Mesendoderm (in vitro differentiated cells): ENCODE results near the gene SLC12A7.

Experiments used
- DNase-seq: peaks from one replicate; pipeline ENCODE4 v3.0.0; 2013
- H2AK5ac ChIP-seq: 2 replicates; pipeline ENCODE4 v1.6.1; 2013; ENCODE audit warnings: low read length, inconsistent platforms
- H2BK120ac ChIP-seq: 2 replicates; pipeline ENCODE4 v1.6.1; 2013; ENCODE audit warnings: low read depth, mild to moderate bottlenecking, low read length, moderate library complexity, mixed read lengths
- H2BK15ac ChIP-seq: replicated peaks from 2 replicates; pipeline ENCODE4 v1.6.1; 2013; ENCODE audit warnings: low read depth, mild to moderate bottlenecking, moderate library complexity
- H2BK5ac ChIP-seq: 2 replicates; pipeline ENCODE4 v1.6.1; 2013; ENCODE audit warnings: low read length, inconsistent platforms
- H3K18ac ChIP-seq: 2 replicates; pipeline ENCODE4 v1.6.1; 2013; ENCODE audit warnings: mild to moderate bottlenecking, low read length, mixed read lengths
- H3K23ac ChIP-seq: one replicate; pipeline ENCODE4 v1.6.1; 2013; ENCODE audit warnings: low read length
- H3K27ac ChIP-seq: 2 replicates; pipeline ENCODE4 v1.5.1; 2013; ENCODE audit warnings: low read depth, mild to moderate bottlenecking, inconsistent platforms, low read length, moderate library complexity
- H3K27me3 ChIP-seq: 2 replicates; pipeline ENCODE4 v1.6.1; 2013; ENCODE audit warnings: low read length, control low read depth, mild to moderate bottlenecking, inconsistent platforms; ENCODE audit not compliant: insufficient read depth, poor library complexity
- H3K36me3 ChIP-seq: 2 replicates; pipeline ENCODE4 v1.6.1; 2013; ENCODE audit warnings: low read length, inconsistent platforms; ENCODE audit not compliant: control insufficient read depth, insufficient read depth
- H3K4ac ChIP-seq: one replicate; pipeline ENCODE4 v1.6.1; 2013; ENCODE audit warnings: low read depth, mild to moderate bottlenecking, low read length, moderate library complexity
- H3K4me1 ChIP-seq: 2 replicates; pipeline ENCODE4 v1.6.1; 2013; ENCODE audit warnings: low read depth, low read length, inconsistent platforms; ENCODE audit not compliant: control insufficient read depth
- H3K4me2 ChIP-seq: 2 replicates; pipeline ENCODE4 v1.6.1; 2013; ENCODE audit warnings: low read length
- H3K4me3 ChIP-seq: 2 replicates; pipeline ENCODE4 v1.5.1; 2013; ENCODE audit warnings: mild to moderate bottlenecking, low read length
- H3K56ac ChIP-seq: one replicate; pipeline ENCODE4 v1.6.1; 2013; ENCODE audit warnings: low read length
- H3K79me1 ChIP-seq: 2 replicates; pipeline ENCODE4 v1.6.1; 2013; ENCODE audit warnings: low read length, inconsistent platforms
- H3K79me2 ChIP-seq: 2 replicates; pipeline ENCODE4 v1.6.1; 2013; ENCODE audit warnings: mild to moderate bottlenecking, low read length; ENCODE audit not compliant: control insufficient read depth, insufficient read depth
- H3K9ac ChIP-seq: 2 replicates; pipeline ENCODE4 v1.6.1; 2013; ENCODE audit warnings: low read length, inconsistent platforms
- H4K5ac ChIP-seq: one replicate; pipeline ENCODE4 v1.6.1; 2013; ENCODE audit warnings: low read length
- H4K8ac ChIP-seq: one replicate; pipeline ENCODE4 v1.6.1; 2013; ENCODE audit warnings: low read depth, mild to moderate bottlenecking, control low read depth, low read length, moderate library complexity
- WGBS: extraction: QIAGEN DNeasy Blood & Tissue Kit; methylation state at CpG from one replicate; pipeline ENCODE4 v1.1.7; 2013; ENCODE audit warnings: low lambda C conversion rate, missing lambda C conversion rate; ENCODE audit not compliant: insufficient coverage; ENCODE audit errors: extremely low coverage; 5-methylcytosine and 5-hydroxymethylcytosine counted together

The SLC12A7 gene

DNA sequence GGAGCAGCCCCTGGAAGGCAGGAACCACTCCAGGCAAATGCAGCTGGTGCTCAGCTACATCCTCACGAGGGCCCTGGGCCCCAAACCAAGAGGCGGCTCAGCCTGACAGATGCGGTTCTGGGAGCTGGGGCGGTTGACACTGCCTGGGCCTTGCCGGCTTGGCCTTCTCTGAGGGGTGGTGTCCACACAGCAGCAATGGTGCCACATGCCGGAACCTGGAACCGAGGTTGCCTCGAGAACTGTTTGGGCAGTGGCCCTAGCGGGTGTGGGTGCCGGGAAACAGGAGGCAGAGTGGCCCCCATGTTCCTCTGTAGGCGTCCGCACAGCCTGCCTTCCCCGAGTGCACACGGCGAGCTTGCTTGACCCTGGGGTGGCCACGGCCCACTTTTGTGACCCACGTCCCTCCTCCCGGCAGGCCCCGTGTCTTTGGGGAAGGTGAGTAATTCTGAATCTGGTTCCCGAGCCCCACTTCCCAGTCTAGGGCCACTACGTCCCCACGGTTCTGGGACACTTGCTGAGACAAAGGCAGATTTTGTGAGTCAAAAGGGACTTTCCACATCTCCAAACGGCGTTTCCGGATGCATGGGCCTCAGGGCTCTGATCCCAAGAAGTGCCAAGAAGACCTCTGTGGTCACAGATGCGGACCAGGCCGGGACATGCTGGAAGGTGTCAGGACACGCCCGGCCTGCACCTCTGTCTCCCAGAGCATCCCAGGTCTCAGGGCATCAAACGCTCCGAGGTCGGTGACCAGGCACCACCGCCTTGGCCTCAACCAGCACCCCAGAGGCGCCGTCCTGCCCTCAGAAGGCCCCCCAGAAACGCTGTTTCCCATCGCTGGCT, 27.7 kb upstream of the SLC12A7 start:
- Histone ChIP-seq H3K36me3 (no peaks in the 10 kb centered on the region), H3K79me2 (no peaks in the 10 kb centered on the region), H2BK5ac (no peak overlapping the region), H3K27me3 (no peaks in the 10 kb centered on the region), H3K18ac (no peak overlapping the region), H2BK15ac (no peak overlapping the region), H2BK120ac (no peak overlapping the region), H3K4me3 (no peak overlapping the region), H3K56ac (no peak overlapping the region), H3K4me2 (no peak overlapping the region), H3K79me1 (no peaks in the 10 kb centered on the region), H3K27ac (no peak overlapping the region), H3K4me1 (no peaks in the 10 kb centered on the region), H3K4ac (no peak overlapping the region), H4K8ac (no peak overlapping the region), H3K9ac (no peak overlapping the region), H2AK5ac (no peak overlapping the region), H4K5ac (no peak overlapping the region), H3K23ac (no peak overlapping the region)
- no CpG with 5 or more reads among the region's 37 CpGs for WGBS
- no peak for DNase-seq

- no peak overlapping the region for H2BK5ac ChIP-seq
- H3K4ac ChIP-seq, result no peak overlapping the region
- DNase-seq, result no peak
- H3K36me3 ChIP-seq, result no peaks in the 10 kb centered on the region
- H3K4me2 ChIP-seq, result no peak overlapping the region
- H4K5ac ChIP-seq, result no peak overlapping the region
- H3K4me3 ChIP-seq, result no peak overlapping the region
- no peak overlapping the region for H2BK120ac ChIP-seq
- no peak overlapping the region for H3K23ac ChIP-seq
- H3K79me1 ChIP-seq, result no peaks in the 10 kb centered on the region
- no peak overlapping the region for H4K8ac ChIP-seq
- no peaks in the 10 kb centered on the region for H3K79me2 ChIP-seq
- H3K4me1 ChIP-seq, result no peaks in the 10 kb centered on the region
- no peak overlapping the region for H2BK15ac ChIP-seq
- no peak overlapping the region for H3K9ac ChIP-seq
- no peaks in the 10 kb centered on the region for H3K27me3 ChIP-seq
- H3K27ac ChIP-seq, result no peak overlapping the region
- WGBS, result no CpG with 5 or more reads among the region's 16 CpGs
- H3K18ac ChIP-seq, result no peak overlapping the region
- H2AK5ac ChIP-seq, result no peak overlapping the region
- no peak overlapping the region for H3K56ac ChIP-seq
Observed at GRCh38 chr5:1138445-1139245, 26.8 kb upstream of the SLC12A7 start.

- Histone ChIP-seq H3K23ac (no peak overlapping the region), H3K18ac (no peak overlapping the region), H2BK5ac (no peak overlapping the region), H3K36me3 (no peaks in the 10 kb centered on the region), H4K5ac (no peak overlapping the region), H2BK15ac (no peak overlapping the region), H3K4ac (no peak overlapping the region), H3K4me3 (no peak overlapping the region), H4K8ac (no peak overlapping the region), H3K9ac (no peak overlapping the region), H3K27me3 (no peaks in the 10 kb centered on the region), H3K56ac (no peak overlapping the region), H3K79me1 (no peaks in the 10 kb centered on the region), H3K4me1 (no peaks in the 10 kb centered on the region), H3K4me2 (no peak overlapping the region), H3K27ac (no peak overlapping the region), H3K79me2 (no peaks in the 10 kb centered on the region), H2BK120ac (no peak overlapping the region), H2AK5ac (no peak overlapping the region)
- no CpG with 5 or more reads among the region's 30 CpGs for WGBS
- DNase-seq, result no peak
Observed at GRCh38 chr5:1137567-1138444, 25.9 kb upstream of the SLC12A7 start.

DNA sequence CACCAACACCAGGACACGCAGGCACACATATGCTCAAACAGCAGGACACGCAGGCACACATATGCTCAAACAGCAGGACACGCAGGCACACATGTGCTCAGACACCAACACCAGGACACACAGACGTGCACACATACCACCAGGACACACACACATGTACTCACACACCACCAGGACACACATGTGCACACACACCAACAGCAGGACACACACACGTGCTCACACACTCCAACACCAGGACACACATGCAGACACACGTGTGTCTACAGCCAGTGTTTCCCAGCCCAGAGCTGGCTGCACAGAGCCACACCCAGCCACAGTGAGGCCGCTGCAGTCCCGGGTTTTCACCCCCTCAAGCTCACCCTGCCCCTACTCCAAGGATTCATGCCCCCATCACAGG, 25.0 kb upstream of the SLC12A7 start:
- Histone ChIP-seq H3K56ac (no peak overlapping the region), H3K79me1 (no peaks in the 10 kb centered on the region), H3K9ac (no peak overlapping the region), H2AK5ac (no peak overlapping the region), H3K4me2 (no peak overlapping the region), H3K23ac (no peak overlapping the region), H4K5ac (no peak overlapping the region), H2BK15ac (no peak overlapping the region), H3K36me3 (no peaks in the 10 kb centered on the region), H3K27ac (no peak overlapping the region), H3K79me2 (no peaks in the 10 kb centered on the region), H3K18ac (no peak overlapping the region), H4K8ac (no peak overlapping the region), H3K4ac (no peak overlapping the region), H3K4me1 (no peaks in the 10 kb centered on the region), H3K27me3 (no peaks in the 10 kb centered on the region), H3K4me3 (no peak overlapping the region), H2BK120ac (no peak overlapping the region), H2BK5ac (no peak overlapping the region)
- WGBS, result no CpG with 5 or more reads among the region's 8 CpGs
- no peak for DNase-seq

GRCh38 chr5:1135696-1136525, 24.0 kb upstream of the SLC12A7 start:
- no peaks in the 10 kb centered on the region for H3K27me3 ChIP-seq
- H3K79me1 ChIP-seq, result no peaks in the 10 kb centered on the region
- H3K9ac ChIP-seq, result no peak overlapping the region
- WGBS, result no CpG with 5 or more reads among the region's 27 CpGs
- H3K4me3 ChIP-seq, result no peak overlapping the region
- no peaks in the 10 kb centered on the region for H3K36me3 ChIP-seq
- no peak overlapping the region for H2BK15ac ChIP-seq
- no peak overlapping the region for H2BK5ac ChIP-seq
- no peaks in the 10 kb centered on the region for H3K4me1 ChIP-seq
- no peak overlapping the region for H4K8ac ChIP-seq
- no peak overlapping the region for H3K18ac ChIP-seq
- H3K4ac ChIP-seq, result no peak overlapping the region
- no peak overlapping the region for H4K5ac ChIP-seq
- no peak overlapping the region for H2BK120ac ChIP-seq
- H3K23ac ChIP-seq, result no peak overlapping the region
- H3K56ac ChIP-seq, result no peak overlapping the region
- no peaks in the 10 kb centered on the region for H3K79me2 ChIP-seq
- H3K27ac ChIP-seq, result no peak overlapping the region
- no peak overlapping the region for H3K4me2 ChIP-seq
- DNase-seq, result no peak
- no peak overlapping the region for H2AK5ac ChIP-seq
